Thoracic aorta (tissue), 2 donors: Measurements from ENCODE around the gene ARHGAP10. TPM values are rescaled to one million over a fixed set of nuclear protein-coding genes. Genes with fewer than 3 reads are reported as not detected.
A peak's percentile ranks its signal among the peaks of the same experiment; 100 is the strongest.

Experiments
- ATAC-seq: fragments of 150-250 bp; one replicate; pipeline ENCODE4 v1.8.0; 2017; ENCODE audit warnings: low read depth; ENCODE audit not compliant: insufficient number of reproducible peaks, low FRiP score
- DNase-seq: peaks from one replicate; pipeline ENCODE4 v3.0.0-alpha.2; 2020; ENCODE audit warnings: low spot score
- H3K27ac ChIP-seq, 2 donors: fragments of 200-600 bp; sonication (generic); 1 replicate in 1 of 2; 2 replicates in 1 of 2; pipeline ENCODE4 v1.5.1; 2016; ENCODE audit warnings: mild to moderate bottlenecking in 2 of 2, moderate library complexity in 2 of 2
- H3K27me3 ChIP-seq: fragments of 200-600 bp; sonication (generic); replicated peaks from 2 replicates; pipeline ENCODE4 v1.6.0; 2016; ENCODE audit warnings: mild to moderate bottlenecking; ENCODE audit not compliant: insufficient read depth
- H3K36me3 ChIP-seq: fragments of 200-600 bp; sonication (generic); one replicate; pipeline ENCODE4 v1.5.1; 2016
- H3K4me1 ChIP-seq, 2 donors: fragments of 200-600 bp; sonication (generic); 1 replicate in 1 of 2; 2 replicates in 1 of 2; pipeline versions ENCODE4 v1.5.1 to v1.6.0; 2016; ENCODE audit warnings: low read depth in 2 of 2, mild to moderate bottlenecking in 1 of 2; ENCODE audit not compliant: control insufficient read depth in 1 of 2
- H3K4me3 ChIP-seq: fragments of 200-600 bp; sonication (generic); 2 replicates; pipeline ENCODE4 v1.5.1; 2016; ENCODE audit warnings: mild to moderate bottlenecking
- H3K9me3 ChIP-seq: fragments of 200-600 bp; sonication (generic); 2 replicates; pipeline ENCODE4 v1.5.1; 2016
- CTCF ChIP-seq: fragments of 200-600 bp; sonication (generic); IDR thresholded peaks from one replicate; pipeline ENCODE4 v1.5.1; 2019; ENCODE audit warnings: antibody characterized with exemption
- total RNA-seq, 2 donors: library from RNA; depleted of rRNA; stranded (reverse); fragments of >200 nt; gene quantifications; one replicate each; pipeline versions ENCODE4 v1.1.0 to v1.2.3, GENCODE V29; 2016

Gene ARHGAP10
- total RNA-seq, 2 donors from 2014 or later: 195 to 211 TPM

GRCh38 chr4:147724468-147725201, 7.3 kb upstream of the ARHGAP10 start:
- no peak for DNase-seq
- H3K9me3 ChIP-seq: no peaks in the 10 kb centered on the region
- no peak overlapping the region for H3K27ac ChIP-seq
- no peaks in the 10 kb centered on the region for H3K27me3 ChIP-seq
- no peak for ATAC-seq
- H3K4me3 ChIP-seq: no peak overlapping the region
- peaks cover 3 to 9% of the 10 kb centered on the region in 2 donors for H3K4me1 ChIP-seq
- TF ChIP-seq CTCF: no peak
- H3K36me3 ChIP-seq: no peaks in the 10 kb centered on the region

- Histone ChIP-seq H3K27me3 (no peaks in the 10 kb centered on the region), H3K36me3 (no peaks in the 10 kb centered on the region), H3K27ac (no peak overlapping the region), H3K4me3 (no peak overlapping the region), H3K4me1 (peaks cover 3 to 9% of the 10 kb centered on the region in 2 donors), H3K9me3 (no peaks in the 10 kb centered on the region)
- no peak for DNase-seq
- TF ChIP-seq CTCF: no peak
- no peak for ATAC-seq
Observed at GRCh38 chr4:147725673-147726072, 6.2 kb upstream of the ARHGAP10 start.

GRCh38 chr4:147727476-147728028, 4.3 kb upstream of the ARHGAP10 start:
- no peak for ATAC-seq
- no peak for TF ChIP-seq CTCF
- no peak overlapping the region for H3K27ac ChIP-seq

GRCh38 chr4:147730333-147730732, 1.6 kb upstream of the ARHGAP10 start:
- no peak for TF ChIP-seq CTCF
- Histone ChIP-seq H3K9me3 (no peaks in the 10 kb centered on the region), H3K27ac (no peak overlapping the region), H3K27me3 (no peaks in the 10 kb centered on the region), H3K4me1 (peaks cover 3 to 11% of the 10 kb centered on the region in 2 donors), H3K36me3 (no peaks in the 10 kb centered on the region), H3K4me3 (no peak overlapping the region)
- ATAC-seq (no peak), DNase-seq (no peak)

More at GRCh38 chr4:147727476-147728028, 4.3 kb upstream of the ARHGAP10 start:
- Histone ChIP-seq H3K27me3 (no peaks in the 10 kb centered on the region), H3K9me3 (no peaks in the 10 kb centered on the region), H3K4me3 (no peak overlapping the region), H3K36me3 (no peaks in the 10 kb centered on the region), H3K4me1 (peaks cover 3 to 14% of the 10 kb centered on the region in 2 donors)
- no peak for DNase-seq

GRCh38 chr4:147732518-147733235, 789 bp downstream of the ARHGAP10 start:
- no peak for TF ChIP-seq CTCF

More at GRCh38 chr4:147732518-147733235, 789 bp downstream of the ARHGAP10 start:
- Histone ChIP-seq H3K4me3 (peak overlapping the region; percentile 94), H3K9me3 (no peaks in the 10 kb centered on the region), H3K36me3 (no peaks in the 10 kb centered on the region), H3K27me3 (no peaks in the 10 kb centered on the region), H3K4me1 (peaks cover 12 to 24% of the 10 kb centered on the region in 2 donors), H3K27ac (peak overlapping the region; percentile 85 to 90)
- ATAC-seq: no peak
- no peak for DNase-seq
